GM19438 (cell line): ENCODE data around the gene HGS.
"Not testable (repeated sequence)": the region's sequence is repeated elsewhere in the genome, so short reads cannot be mapped to it uniquely, and the experiment has no call there.

Experiments used
- ATAC-seq: cut with Tn5 transposase; IDR thresholded peaks from one replicate; pipeline ENCODE4 v1.9.1; 2021; ENCODE audit warnings: low read depth; ENCODE audit not compliant: unreplicated experiment

HGS gene

GRCh38 chr17:81717049-81717765 lies 33.4 kb downstream of the HGS start:
- ATAC-seq, result no peak

- no peak for ATAC-seq
These were observed 33.9 kb downstream of the HGS start for GRCh38 chr17:81717766-81718089.

GRCh38 chr17:81719410-81720266 lies 35.8 kb downstream of the HGS start:
- ATAC-seq, result no peak

- no peak for ATAC-seq
These were observed 36.7 kb downstream of the HGS start for GRCh38 chr17:81720267-81721071.

- ATAC-seq, result no peak
These were observed 38.6 kb downstream of the HGS start for GRCh38 chr17:81722184-81723120.

GRCh38 chr17:81723651-81724209 lies 39.9 kb downstream of the HGS start:
- ATAC-seq, result no peak

- no peak for ATAC-seq
These were observed 41.6 kb downstream of the HGS start for GRCh38 chr17:81725439-81725838.

GRCh38 chr17:81726004-81726403 lies 42.2 kb downstream of the HGS start:
- ATAC-seq, result no peak

GRCh38 chr17:81727324-81728031 lies 43.7 kb downstream of the HGS start:
- ATAC-seq, result no peak

GRCh38 chr17:81733507-81734404 lies 49.9 kb downstream of the HGS start:
- ATAC-seq, result no peak

GRCh38 chr17:81734405-81735263 lies 50.8 kb downstream of the HGS start:
- ATAC-seq, result no peak

- no peak for ATAC-seq
These were observed 51.7 kb downstream of the HGS start for GRCh38 chr17:81735264-81736102.

GRCh38 chr17:81737947-81738800 lies 54.4 kb downstream of the HGS start:
- no peak for ATAC-seq

GRCh38 chr17:81738801-81739393 lies 55.1 kb downstream of the HGS start:
- ATAC-seq, result no peak

- ATAC-seq, result not testable (repeated sequence)
These were observed 55.8 kb downstream of the HGS start for GRCh38 chr17:81739593-81739992.
